GM12864 (cell line): ENCODE data around the gene MAP3K14.

Source experiments
- DNase-seq: peaks from one replicate; pipeline ENCODE4 v3.0.0-alpha.2; 2011; ENCODE audit warnings: low read depth
- H3K4me3 ChIP-seq: 2 replicates; pipeline ENCODE4 v1.5.1; 2011; ENCODE audit warnings: mild to moderate bottlenecking, low read depth, low read length, control low read depth
- CTCF ChIP-seq: IDR thresholded peaks from 2 replicates; pipeline ENCODE4 v1.5.1; 2011; ENCODE audit warnings: low read depth, mild to moderate bottlenecking, moderate library complexity, low read length, control low read depth, inconsistent platforms; ENCODE audit errors: missing control alignments

MAP3K14 gene

DNA sequence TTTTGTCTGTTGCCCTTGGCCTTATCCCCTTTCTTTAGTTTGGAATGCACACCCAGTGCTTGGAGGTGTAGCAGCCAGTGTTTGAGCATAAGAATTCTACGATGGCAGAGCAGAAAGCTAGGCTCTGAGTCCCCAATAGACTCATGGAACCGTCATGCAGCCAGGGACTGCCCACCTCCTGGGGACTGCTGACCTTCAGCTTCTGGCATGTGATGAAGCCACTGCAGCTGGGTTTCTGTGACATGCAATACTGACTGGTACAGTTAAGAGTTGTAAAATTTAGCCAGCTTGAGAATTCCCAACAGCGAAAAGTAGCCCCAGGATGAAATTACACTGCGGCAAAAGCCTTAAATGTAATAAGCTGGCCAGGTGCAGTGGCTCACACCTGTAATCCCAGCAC lies 9.0 kb upstream of the MAP3K14 start:
- DNase-seq: no peak
- TF ChIP-seq CTCF: no peak
- H3K4me3 ChIP-seq: no peak overlapping the region

DNA sequence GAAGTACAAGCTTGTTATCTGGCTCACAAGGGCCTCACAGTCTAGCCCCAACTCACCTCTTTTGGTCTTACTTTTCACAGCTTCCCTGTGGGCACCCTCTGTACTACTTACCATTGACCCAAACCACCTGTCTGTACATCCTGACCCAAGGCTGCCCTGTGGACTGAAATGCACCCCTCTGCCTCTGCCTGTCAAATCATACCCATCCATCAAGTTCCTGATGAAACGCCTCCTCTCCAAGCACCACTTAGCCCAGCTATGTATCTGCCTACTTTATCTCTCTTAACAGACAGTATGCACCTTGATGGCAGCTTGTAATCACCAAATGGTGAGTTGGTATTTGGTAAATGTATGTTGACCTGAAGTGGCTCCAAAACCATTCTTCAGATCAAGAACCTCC lies 7.5 kb upstream of the MAP3K14 start:
- no peak for DNase-seq
- TF ChIP-seq CTCF: no peak
- no peak overlapping the region for H3K4me3 ChIP-seq

- no peak for DNase-seq
- no peak for TF ChIP-seq CTCF
- H3K4me3 ChIP-seq: no peak overlapping the region
Observed at GRCh38 chr17:45322168-45322567, 5.3 kb upstream of the MAP3K14 start.

GRCh38 chr17:45320931-45321461 lies 4.2 kb upstream of the MAP3K14 start:
- no peak for DNase-seq
- no peak for TF ChIP-seq CTCF
- no peak overlapping the region for H3K4me3 ChIP-seq

- no peak for TF ChIP-seq CTCF
- DNase-seq: no peak
Observed at GRCh38 chr17:45320349-45320930, 3.6 kb upstream of the MAP3K14 start.

DNA sequence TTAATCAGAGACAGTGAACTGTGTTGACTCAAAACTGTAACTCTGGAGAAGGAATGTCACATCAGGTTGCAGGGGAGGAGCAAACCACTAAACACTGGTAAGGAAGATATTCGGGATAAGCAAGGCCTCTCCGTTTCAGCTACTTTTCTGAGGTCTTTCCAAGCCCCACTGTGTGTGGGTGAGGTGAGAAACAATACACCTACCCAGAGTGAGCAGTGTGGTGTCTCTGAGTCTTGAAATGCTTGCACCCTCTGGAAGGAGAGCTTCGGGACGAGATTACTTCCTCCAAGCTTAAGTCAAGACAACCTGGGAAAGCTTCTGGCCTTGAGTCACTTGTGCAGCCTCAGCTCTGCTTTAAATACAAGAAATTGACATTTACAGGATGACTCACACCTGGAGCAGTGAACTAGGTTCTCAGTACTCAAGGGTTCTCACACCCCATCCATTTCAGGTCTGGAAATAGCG lies 2.5 kb upstream of the MAP3K14 start:
- no peak for TF ChIP-seq CTCF
- H3K4me3 ChIP-seq: no peak overlapping the region
- no peak for DNase-seq

More at GRCh38 chr17:45320349-45320930, 3.6 kb upstream of the MAP3K14 start:
- no peak overlapping the region for H3K4me3 ChIP-seq
